ENCODE measurements around the gene NOVA1.

Gene NOVA1

GRCh38 chr14:26443654-26444053, 154.2 kb downstream of the NOVA1 start:
- no peak for DNase-seq

DNA sequence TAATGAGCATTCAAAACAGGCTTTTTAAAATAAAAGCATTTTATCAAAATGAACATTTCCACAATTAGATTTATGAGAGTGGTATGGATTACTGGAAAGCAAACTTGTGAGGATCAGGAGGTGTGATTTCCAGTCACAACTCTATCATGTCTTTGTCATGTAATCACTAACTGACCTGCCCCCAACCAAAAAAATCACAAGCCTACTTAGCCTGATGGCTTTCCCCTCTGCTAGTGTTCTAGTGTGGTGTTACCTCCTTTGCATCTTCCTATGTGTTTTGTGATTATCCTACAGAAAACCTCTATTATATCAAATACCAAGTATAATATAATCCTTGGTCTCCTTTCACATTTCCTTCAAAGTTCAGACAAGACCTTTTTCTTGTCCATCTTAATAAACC, 168.6 kb downstream of the NOVA1 start:
- DNase-seq: no peak

GRCh38 chr14:26427097-26427496, 170.7 kb downstream of the NOVA1 start:
- DNase-seq: no peak

GRCh38 chr14:26424537-26424936, 173.3 kb downstream of the NOVA1 start:
- no peak for DNase-seq

DNA sequence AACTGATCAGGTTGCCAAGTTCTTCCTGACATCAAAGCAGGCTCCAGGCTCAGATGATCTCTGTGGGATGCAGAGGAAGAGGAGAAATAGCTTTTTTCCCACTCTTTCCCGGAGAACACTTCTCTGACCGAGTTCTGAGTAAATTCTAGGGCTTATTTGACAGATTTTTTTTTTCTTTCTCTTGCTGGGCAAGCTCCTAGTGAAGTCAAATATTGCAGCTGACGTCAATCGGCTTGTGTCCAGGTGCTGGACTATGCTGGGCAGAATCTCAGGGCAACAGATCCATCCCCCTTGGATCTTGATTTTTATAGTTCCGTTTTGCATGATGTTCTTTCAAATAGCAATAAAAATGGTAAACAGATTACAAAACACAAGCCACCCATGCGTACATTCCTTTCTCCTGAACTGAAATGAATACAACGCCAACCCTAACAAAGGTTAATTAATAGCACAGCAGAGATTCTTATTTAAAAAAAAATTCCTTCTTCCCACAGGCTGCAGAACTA, 182.2 kb downstream of the NOVA1 start:
- DNase-seq: no peak

DNA sequence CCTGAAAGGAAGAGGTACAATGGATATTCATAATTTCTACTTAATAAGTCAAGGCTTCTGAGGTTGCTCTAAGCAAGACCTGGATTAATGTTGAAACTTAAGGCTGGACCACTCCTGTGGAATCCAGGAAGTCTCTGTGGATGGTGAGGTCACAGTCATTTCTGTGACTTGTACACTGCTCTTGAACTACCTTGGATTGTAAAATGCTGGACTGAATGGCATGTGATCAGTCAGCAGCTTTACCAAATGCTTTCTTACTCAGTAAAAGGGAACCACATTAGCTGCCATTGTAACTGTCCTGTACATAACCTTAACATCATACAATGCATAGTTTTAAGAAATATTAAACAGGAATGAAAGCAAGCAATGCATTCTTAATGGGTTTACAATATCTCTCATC, 182.9 kb downstream of the NOVA1 start:
- DNase-seq: no peak

DNA sequence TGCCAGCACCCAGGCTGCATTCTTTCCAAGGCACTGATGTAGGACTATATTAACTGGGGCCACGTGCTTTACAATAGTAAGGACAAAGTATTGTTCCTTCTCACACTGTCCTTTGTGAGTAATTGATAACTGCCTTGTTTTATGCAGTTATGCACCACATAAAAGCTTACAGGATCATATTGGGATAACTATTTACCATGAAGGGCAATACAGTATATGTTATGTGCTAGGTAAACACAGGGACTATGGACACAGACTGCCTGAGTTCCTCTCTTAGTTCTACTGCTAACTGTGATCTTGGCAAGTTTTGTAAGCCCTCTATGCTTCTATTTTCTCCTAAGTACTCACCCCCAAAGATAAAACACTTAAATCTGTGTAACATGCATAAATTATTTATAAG, 183.7 kb downstream of the NOVA1 start:
- no peak for DNase-seq

- DNase-seq: no peak
Measured at GRCh38 chr14:26412421-26412820, 185.4 kb downstream of the NOVA1 start.

GRCh38 chr14:26410189-26410685, 187.6 kb downstream of the NOVA1 start:
- no peak for DNase-seq

GRCh38 chr14:26404927-26405326, 192.9 kb downstream of the NOVA1 start:
- DNase-seq: no peak

DNA sequence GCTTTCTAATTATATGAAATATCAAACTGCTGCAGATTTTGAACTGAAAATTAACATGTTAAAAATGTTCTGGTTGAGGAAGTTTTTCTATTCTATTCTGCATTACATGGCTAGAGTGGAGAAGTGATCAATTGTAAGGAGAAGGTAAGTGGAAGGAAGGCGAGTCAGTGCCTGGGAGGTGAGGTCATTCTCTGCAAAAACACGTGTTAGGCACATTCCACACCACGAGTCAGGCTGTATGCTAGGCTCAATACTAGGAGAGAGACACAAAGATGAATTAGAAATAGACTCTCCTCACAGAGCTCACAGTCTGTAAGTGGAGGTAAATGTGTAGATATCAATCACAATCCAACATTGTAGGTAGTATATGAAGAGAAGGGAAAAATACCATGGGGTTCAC, 194.1 kb downstream of the NOVA1 start:
- no peak for DNase-seq

DNA sequence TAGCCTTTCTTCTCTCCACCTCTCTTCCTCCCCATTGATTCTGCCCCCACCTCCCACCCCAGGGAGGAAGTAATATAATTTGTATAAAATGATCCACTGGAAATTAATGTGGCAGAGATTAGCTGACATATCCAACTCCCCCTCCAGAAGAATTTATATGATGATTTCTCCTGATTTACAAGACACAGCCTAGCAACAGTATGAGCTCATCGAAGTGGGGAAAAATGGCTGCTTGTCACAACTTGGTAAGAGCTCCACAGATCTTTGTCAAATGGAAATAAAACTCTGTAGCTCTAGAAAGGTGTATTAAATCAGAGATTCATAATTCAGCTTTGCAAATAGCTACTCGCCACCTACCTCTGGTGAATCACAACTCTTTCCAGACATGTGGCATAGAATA, 195.7 kb downstream of the NOVA1 start:
- no peak for DNase-seq

- peak; percentile 24 for DNase-seq
Measured at GRCh38 chr14:26401179-26401968, 196.5 kb downstream of the NOVA1 start.

- DNase-seq: no peak
Measured at GRCh38 chr14:26400373-26400772, 197.5 kb downstream of the NOVA1 start.

- DNase-seq: no peak
Measured at GRCh38 chr14:26398616-26399015, 199.2 kb downstream of the NOVA1 start.

All from NCI-H69 (cell line).